AG04450 (cell line): ENCODE measurements around the gene INTS7. TPM values are rescaled to one million over a fixed set of nuclear protein-coding genes. Genes with fewer than 3 reads are reported as not detected.

ENCODE experiments used
- CTCF ChIA-PET: fragments of 300-600, 350-600 bp; formaldehyde crosslinking; extraction: SDS; loops from one replicate; lab custom pipeline; 2022; ENCODE audit warnings: antibody characterized with exemption, inconsistent platforms; lab: Charles Lee
- POLR2A ChIA-PET: fragments of 350-600 bp; formaldehyde crosslinking; extraction: SDS; loops from one replicate; lab custom pipeline; 2021; ENCODE audit warnings: antibody characterized with exemption, inconsistent platforms; lab: Yijun Ruan, JAX
- DNase-seq: peaks from one replicate; pipeline ENCODE4 v3.0.0-alpha.2; 2011; ENCODE audit warnings: low read depth, low spot score
- H3K27ac ChIP-seq: one replicate; pipeline ENCODE4 v1.5.1; 2012; ENCODE audit warnings: low read depth, low read length, control low read depth
- H3K27me3 ChIP-seq: one replicate; pipeline ENCODE4 v1.6.0; 2012; ENCODE audit warnings: low read length; ENCODE audit not compliant: control insufficient read depth, insufficient read depth
- H3K4me3 ChIP-seq: 2 replicates; pipeline ENCODE4 v1.5.1; 2011; ENCODE audit warnings: mild to moderate bottlenecking, low read depth, low read length, control low read depth
- H3K9me3 ChIP-seq: 2 replicates; pipeline ENCODE4 v1.5.1; 2012; ENCODE audit warnings: low read length; ENCODE audit not compliant: control insufficient read depth, insufficient read depth
- polyA plus RNA-seq: library from polyadenylated mRNA; depleted of rRNA; stranded (reverse); fragments of >200 nt; gene quantifications from 2 replicates; pipeline ENCODE4 v1.2.3, GENCODE V29; 2011
- TF ChIP-seq, protein P1 (sequence below): IDR thresholded peaks from 2 replicates; pipeline ENCODE4 v1.5.1; 2011; ENCODE audit warnings: low read depth, low read length, control low read depth, inconsistent platforms

INTS7 gene
- polyA plus RNA-seq, 1 experiment: 20.1 TPM

DNA sequence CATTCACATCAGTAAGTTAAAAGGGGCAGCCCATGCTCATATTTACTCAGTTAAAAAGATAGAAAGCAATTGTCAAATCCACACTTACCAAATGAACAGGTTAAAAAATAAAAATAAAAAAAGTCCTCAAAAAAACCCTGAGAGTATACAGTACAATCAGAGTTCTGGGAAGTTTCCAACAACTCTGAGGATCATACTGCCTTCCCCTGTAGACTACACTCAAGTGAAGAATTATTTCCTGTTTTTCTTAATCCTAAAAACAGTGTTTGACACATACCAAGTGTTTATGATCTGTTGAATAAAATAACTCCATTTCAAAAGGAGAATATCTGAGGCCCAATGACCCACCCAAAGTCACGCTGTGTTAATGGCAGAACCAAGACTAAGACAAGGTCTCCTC is 61.8 kb downstream of the INTS7 start:
- ChIA-PET POLR2A (no interaction called here), CTCF (no interaction called here)
- H3K9me3 ChIP-seq: no peaks in the 10 kb centered on the region
- TF ChIP-seq, protein P1, sequence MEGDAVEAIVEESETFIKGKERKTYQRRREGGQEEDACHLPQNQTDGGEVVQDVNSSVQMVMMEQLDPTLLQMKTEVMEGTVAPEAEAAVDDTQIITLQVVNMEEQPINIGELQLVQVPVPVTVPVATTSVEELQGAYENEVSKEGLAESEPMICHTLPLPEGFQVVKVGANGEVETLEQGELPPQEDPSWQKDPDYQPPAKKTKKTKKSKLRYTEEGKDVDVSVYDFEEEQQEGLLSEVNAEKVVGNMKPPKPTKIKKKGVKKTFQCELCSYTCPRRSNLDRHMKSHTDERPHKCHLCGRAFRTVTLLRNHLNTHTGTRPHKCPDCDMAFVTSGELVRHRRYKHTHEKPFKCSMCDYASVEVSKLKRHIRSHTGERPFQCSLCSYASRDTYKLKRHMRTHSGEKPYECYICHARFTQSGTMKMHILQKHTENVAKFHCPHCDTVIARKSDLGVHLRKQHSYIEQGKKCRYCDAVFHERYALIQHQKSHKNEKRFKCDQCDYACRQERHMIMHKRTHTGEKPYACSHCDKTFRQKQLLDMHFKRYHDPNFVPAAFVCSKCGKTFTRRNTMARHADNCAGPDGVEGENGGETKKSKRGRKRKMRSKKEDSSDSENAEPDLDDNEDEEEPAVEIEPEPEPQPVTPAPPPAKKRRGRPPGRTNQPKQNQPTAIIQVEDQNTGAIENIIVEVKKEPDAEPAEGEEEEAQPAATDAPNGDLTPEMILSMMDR: no peak
- no peak for DNase-seq
- no peak overlapping the region for H3K27ac ChIP-seq
- H3K27me3 ChIP-seq: no peaks in the 10 kb centered on the region
- H3K4me3 ChIP-seq: no peak overlapping the region

DNA sequence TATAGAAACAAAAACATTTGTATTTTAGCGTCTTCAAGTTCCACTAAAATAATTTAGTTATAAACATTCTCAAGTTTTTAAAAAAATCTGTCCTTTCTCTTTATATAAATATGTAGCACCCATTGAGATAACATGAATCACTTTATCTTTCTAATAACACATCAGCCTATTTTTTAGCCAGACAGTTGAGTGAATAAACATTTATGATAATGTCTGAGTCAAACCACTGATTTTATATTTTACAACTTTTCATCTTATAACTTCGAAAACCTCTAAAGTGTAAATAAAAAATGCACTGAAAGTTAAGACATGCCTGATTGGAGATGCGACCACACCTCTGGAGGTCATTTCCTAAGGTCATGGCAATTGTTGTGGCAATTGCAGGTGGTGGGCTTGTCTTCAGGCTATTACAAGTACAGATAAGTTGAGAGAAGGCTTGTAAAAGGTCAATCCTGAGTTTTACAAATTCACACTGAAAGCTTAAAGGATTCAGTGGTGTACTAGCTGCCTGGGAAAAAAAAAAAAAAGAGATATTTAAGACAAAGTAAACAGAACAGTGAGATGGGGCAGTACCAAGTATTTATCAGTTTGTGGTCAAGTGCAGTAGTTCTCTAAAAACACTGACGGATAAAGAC is 67.0 kb downstream of the INTS7 start:
- POLR2A ChIA-PET: interaction anchor here (0.7 to 1.0 kb wide), 2 partner anchors 63 to 640 kb away, joined by 4 read pairs; partner anchors contain the start of gene ATF3
- H3K27ac ChIP-seq: no peak overlapping the region
- H3K4me3 ChIP-seq: no peak overlapping the region
- no peaks in the 10 kb centered on the region for H3K27me3 ChIP-seq
- H3K9me3 ChIP-seq: no peaks in the 10 kb centered on the region
- CTCF ChIA-PET: interaction anchor here (0.6 kb wide), 1 partner anchor 67 kb away, joined by 3 read pairs; the partner anchor contains the start of genes DTL and INTS7
- TF ChIP-seq, protein P1: no peak
- no peak for DNase-seq

DNA sequence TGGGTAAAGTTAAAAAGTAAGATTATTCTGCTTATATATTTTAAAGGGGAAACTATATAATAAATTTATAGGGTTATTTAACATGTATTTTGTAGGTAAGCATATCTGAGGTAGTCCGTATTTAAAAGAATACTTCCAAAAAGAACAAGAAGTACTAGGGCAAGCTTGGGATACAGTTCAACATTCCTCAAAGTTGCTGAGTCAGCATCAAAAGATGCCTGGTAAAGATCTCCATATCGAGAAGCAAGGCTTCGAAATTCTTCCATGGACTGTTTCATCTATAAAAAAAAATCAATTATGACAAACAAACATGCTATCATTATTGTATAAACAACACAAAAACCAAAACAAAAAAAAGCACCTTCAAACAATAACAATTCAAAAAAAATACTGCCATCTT is 67.7 kb downstream of the INTS7 start:
- TF ChIP-seq, protein P1: no peak
- Histone ChIP-seq H3K4me3 (no peak overlapping the region), H3K27ac (no peak overlapping the region), H3K27me3 (no peaks in the 10 kb centered on the region), H3K9me3 (no peaks in the 10 kb centered on the region)
- CTCF ChIA-PET: interaction anchor here (0.6 kb wide), 1 partner anchor 68 kb away, joined by 3 read pairs; the partner anchor contains the start of genes DTL and INTS7
- DNase-seq: no peak
- POLR2A ChIA-PET: no interaction called here

DNA sequence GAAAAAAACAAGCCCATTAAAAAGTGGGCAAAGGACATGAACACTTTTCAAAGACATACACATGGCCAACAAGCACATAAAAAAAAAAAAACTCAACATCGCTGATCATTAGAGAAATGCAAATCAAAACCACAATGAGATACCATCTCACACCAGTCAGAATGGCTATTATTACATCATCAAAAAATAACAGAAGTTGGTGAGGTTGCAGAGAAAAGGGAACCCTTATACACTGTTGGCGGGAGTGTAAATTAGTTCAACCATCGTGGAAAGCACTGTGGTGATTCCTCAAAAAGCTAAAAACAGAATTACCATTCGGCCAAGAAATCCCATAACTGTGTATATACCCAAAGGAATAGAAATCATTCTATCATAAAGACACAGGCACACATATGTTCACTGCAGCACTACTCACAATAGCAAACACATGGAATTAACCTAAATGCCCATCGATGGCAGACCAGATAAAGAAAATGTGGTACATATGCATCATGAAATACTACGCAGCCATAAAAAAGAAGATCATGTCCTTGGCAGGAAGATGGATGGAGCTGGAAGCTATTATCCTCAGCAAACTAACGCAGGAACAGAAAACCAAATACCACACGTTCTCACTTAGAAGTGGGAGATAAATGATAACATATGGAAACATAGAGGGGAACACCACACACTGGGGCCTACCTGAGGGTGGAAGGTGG is 70.1 kb downstream of the INTS7 start:
- ChIA-PET CTCF (interaction anchor here (2.3 kb wide), 1 partner anchor 70 kb away, joined by 11 read pairs; the partner anchor contains the start of genes DTL and INTS7), POLR2A (no interaction called here)
- Histone ChIP-seq H3K27me3 (no peaks in the 10 kb centered on the region), H3K4me3 (no peak overlapping the region), H3K9me3 (no peaks in the 10 kb centered on the region), H3K27ac (no peak overlapping the region)
- TF ChIP-seq, protein P1: no peak
- DNase-seq: no peak

DNA sequence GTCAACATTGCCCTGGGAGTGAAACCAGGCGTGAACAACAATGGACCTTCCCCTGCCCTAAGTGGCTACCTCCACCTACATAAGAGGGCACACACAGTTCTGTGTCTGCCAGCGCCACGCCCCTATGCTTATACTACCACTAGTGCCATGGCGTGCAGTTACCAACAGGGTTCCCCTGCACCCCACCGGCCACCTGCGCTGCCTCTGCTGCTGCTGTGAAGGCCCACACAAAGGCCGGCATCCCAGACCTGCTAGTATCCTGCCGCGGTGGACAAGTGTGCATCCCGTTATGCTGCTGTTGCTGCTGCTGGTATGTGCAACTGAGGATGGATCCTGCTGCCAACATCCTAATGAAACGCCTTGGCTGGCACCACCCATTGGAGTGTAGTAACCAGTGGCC is 75.7 kb downstream of the INTS7 start:
- TF ChIP-seq, protein P1: no peak
- ChIA-PET POLR2A (no interaction called here), CTCF (no interaction called here)
- Histone ChIP-seq H3K27ac (no peak overlapping the region), H3K4me3 (no peak overlapping the region), H3K9me3 (no peaks in the 10 kb centered on the region), H3K27me3 (no peaks in the 10 kb centered on the region)
- DNase-seq: no peak
